Heart left ventricle (tissue), 16 donors: ENCODE results near the gene CCL26. TPM values are rescaled to one million over a fixed set of nuclear protein-coding genes. Genes with fewer than 3 reads are reported as not detected.
"Not testable (repeated sequence)": the region's sequence is repeated elsewhere in the genome, so short reads cannot be mapped to it uniquely, and the experiment has no call there.

Experiments used
- ATAC-seq, 4 donors: fragments of 200-7000 bp; cut with Tn5 transposase; one replicate each; pipeline ENCODE4 v1.9.1; 2020 to 2022; ENCODE audit warnings: moderate library complexity in 4 of 4, mild to moderate bottlenecking in 3 of 4, moderate number of reproducible peaks in 1 of 4
- DNase-seq, 5 donors: peaks; one replicate each; pipeline ENCODE4 v3.0.0-alpha.2; 2020
- H3K27ac ChIP-seq, 12 donors: fragments of 200-600 bp; sonication (generic) in 4 of 12; one replicate each; pipeline versions ENCODE4 v1.5.0 to v1.8.0; 2016 to 2022; ENCODE audit warnings: mild to moderate bottlenecking in 2 of 12
- H3K27me3 ChIP-seq, 9 donors: fragments of 200-600 bp; sonication (generic) in 2 of 9; one replicate each; pipeline versions ENCODE4 v1.5.1 to v1.8.0; 2016 to 2022; ENCODE audit warnings: mild to moderate bottlenecking in 3 of 9
- H3K36me3 ChIP-seq, 9 donors: fragments of 200-600 bp; sonication (generic) in 2 of 9; one replicate each; pipeline versions ENCODE4 v1.5.0 to v1.8.0; 2018 to 2022; ENCODE audit warnings: mild to moderate bottlenecking in 2 of 9
- H3K4me1 ChIP-seq, 12 donors: fragments of 200-600 bp; sonication (generic) in 4 of 12; one replicate each; pipeline versions ENCODE4 v1.5.0 to v1.8.0; 2016 to 2022; ENCODE audit warnings: mild to moderate bottlenecking in 3 of 12
- H3K4me3 ChIP-seq, 12 donors: fragments of 200-600 bp; sonication (generic) in 4 of 12; one replicate each; pipeline versions ENCODE4 v1.5.0 to v1.8.0; 2017 to 2022; ENCODE audit warnings: mild to moderate bottlenecking in 9 of 12, moderate library complexity in 4 of 12
- H3K9me3 ChIP-seq, 12 donors: fragments of 200-600 bp; sonication (generic) in 4 of 12; one replicate each; pipeline versions ENCODE4 v1.5.0 to v1.8.0; 2016 to 2022; ENCODE audit warnings: mild to moderate bottlenecking in 1 of 12
- POLR2A ChIP-seq, 2 donors: fragments of 450-650 bp; IDR thresholded peaks; one replicate each; pipeline ENCODE4 v1.6.1; 2017; ENCODE audit warnings: antibody characterized with exemption in 2 of 2, mild to moderate bottlenecking in 2 of 2, moderate library complexity in 2 of 2
- WGBS, 4 donors: extraction: QIAGEN DNeasy Blood & Tissue Kit in 2 of 4; methylation state at CpG; one replicate each; pipeline versions ENCODE4 v1.1.5 to v1.1.7; 2013 to 2018; 5-methylcytosine and 5-hydroxymethylcytosine counted together
- intact Hi-C, 10 donors: fragments of 100-400 bp; cut with DNase I; formaldehyde crosslinking; loops; one replicate each; pipeline versions ENCODE4 v1.11.1 to v1.14.2; 2022
- polyA plus RNA-seq, 2 donors: library from polyadenylated mRNA; stranded (reverse); fragments of 200-250 nt; gene quantifications; one replicate each; pipeline ENCODE4 v1.2.3, GENCODE V29; 2013
- total RNA-seq, 9 donors: library from RNA; depleted of rRNA in 2 of 9; stranded (reverse); fragments of >200 nt in 2 of 9; fragmentation: NEBNext Ultra II Directional in 3 of 9; extraction: Animal tissue kit (Norgen Biotek cat#: 25700) in 3 of 9; gene quantifications; one replicate each; pipeline versions ENCODE4 v1.1.0 to v1.2.4, GENCODE V29; 2016 to 2023
- TF ChIP-seq, protein P1 (sequence below), 12 donors: fragments of 200-600 bp; sonication (generic) in 4 of 12; IDR thresholded peaks; one replicate each; pipeline versions ENCODE4 v1.5.0 to v1.8.0; 2018 to 2022; ENCODE audit warnings: antibody characterized with exemption in 12 of 12, mild to moderate bottlenecking in 5 of 12
- donor health status: ischemic (EF 13 %, LVEDD 7.1; RV severe dilation, severe dysfunction).
- donor health status: healthy with polysubstance abuse.
- donor health status: DM: no; HTN: yes; CAD: no.
- donor health status: DM: no; HTN: no; CAD: no.
- donor health status: ischemic (EF 25% LVEDD 6.9; RV normal size, moderate dysfunction).
- donor health status: ischemic (EF 25% LVEDD 5.7; RV mildly dilated, moderate dysfunction).
- donor health status: healthy.
- donor health status: DM: yes; HTN: yes; CAD: no.
- donor health status: ischemic (EF 35%, LVEDD 5.7; RV mildly dilated, moderate dysfunction).
- donor health status: nonischemic (EF 11% LVEDD 7.7; RV severe dilation, severe dysfunction).
- donor health status: DM: yes; HTN: yes; CAD: no.
- donor health status: PGD.
- donor health status: ischemic (EF 29% LVEDD 5.4; RV normal size, mild dysfunction).
- donor health status: nonischemic (EF 23%, LVEDD 6.1; RV moderate dilation, normal function).

Gene CCL26
- total and polyA plus RNA-seq, 11 donors = 0.53 to 0.94 (median 0.76) TPM; not detected in 7

DNA sequence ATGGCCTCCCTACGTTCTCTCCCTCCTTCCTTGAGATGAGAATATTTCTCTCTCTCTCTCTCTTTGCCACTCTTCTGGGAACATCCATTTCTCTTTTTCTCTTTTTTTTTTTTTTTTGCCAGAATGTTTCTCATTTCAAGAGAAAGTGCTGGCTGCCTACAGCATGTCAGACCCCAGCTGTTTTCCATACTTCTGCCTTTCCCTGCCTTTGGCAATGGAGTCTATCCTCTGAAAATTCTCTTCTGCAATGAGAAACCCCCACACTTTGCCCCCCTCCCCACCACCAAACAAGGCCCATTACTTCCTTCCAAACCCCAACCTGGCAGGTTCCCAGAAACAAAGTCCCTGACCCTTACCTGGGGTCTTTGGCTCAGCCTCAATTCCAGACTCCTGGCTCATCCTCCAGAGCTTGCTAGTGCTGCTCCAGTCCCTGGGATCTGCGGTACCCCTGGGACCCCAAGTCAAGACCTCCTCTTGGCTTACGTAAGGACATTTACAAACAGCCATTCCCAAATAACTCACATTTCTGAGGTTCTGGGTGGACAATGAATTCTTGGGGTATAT, 17.4 kb upstream of the CCL26 start:
- intact Hi-C loops = loop anchor here in 1 of 10 donors (10.0 kb wide), 1 partner anchor 235 kb away; no protein-coding TSS in a partner anchor
- 54 to 89% (median 73%) methylated on average over 3 of the region's 3 CpGs for WGBS, 4 donors
- TF ChIP-seq, protein P1, sequence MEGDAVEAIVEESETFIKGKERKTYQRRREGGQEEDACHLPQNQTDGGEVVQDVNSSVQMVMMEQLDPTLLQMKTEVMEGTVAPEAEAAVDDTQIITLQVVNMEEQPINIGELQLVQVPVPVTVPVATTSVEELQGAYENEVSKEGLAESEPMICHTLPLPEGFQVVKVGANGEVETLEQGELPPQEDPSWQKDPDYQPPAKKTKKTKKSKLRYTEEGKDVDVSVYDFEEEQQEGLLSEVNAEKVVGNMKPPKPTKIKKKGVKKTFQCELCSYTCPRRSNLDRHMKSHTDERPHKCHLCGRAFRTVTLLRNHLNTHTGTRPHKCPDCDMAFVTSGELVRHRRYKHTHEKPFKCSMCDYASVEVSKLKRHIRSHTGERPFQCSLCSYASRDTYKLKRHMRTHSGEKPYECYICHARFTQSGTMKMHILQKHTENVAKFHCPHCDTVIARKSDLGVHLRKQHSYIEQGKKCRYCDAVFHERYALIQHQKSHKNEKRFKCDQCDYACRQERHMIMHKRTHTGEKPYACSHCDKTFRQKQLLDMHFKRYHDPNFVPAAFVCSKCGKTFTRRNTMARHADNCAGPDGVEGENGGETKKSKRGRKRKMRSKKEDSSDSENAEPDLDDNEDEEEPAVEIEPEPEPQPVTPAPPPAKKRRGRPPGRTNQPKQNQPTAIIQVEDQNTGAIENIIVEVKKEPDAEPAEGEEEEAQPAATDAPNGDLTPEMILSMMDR (IDR thresholded peaks at IDR 0.05) = no peak
- TF ChIP-seq POLR2A (IDR thresholded peaks at IDR 0.05) = no peak
- no peaks in the 10 kb centered on the region for H3K27me3 ChIP-seq
- H3K36me3 ChIP-seq = no peaks in the 10 kb centered on the region
- DNase-seq = no peak
- ATAC-seq = no peak
- peak overlapping the region in 1 of 12 donors; percentile 19 for H3K27ac ChIP-seq
- peaks cover 0 to 14% (median 4%) of the 10 kb centered on the region in 12 donors for H3K4me1 ChIP-seq
- no peak overlapping the region for H3K4me3 ChIP-seq
- no peaks in the 10 kb centered on the region for H3K9me3 ChIP-seq

DNA sequence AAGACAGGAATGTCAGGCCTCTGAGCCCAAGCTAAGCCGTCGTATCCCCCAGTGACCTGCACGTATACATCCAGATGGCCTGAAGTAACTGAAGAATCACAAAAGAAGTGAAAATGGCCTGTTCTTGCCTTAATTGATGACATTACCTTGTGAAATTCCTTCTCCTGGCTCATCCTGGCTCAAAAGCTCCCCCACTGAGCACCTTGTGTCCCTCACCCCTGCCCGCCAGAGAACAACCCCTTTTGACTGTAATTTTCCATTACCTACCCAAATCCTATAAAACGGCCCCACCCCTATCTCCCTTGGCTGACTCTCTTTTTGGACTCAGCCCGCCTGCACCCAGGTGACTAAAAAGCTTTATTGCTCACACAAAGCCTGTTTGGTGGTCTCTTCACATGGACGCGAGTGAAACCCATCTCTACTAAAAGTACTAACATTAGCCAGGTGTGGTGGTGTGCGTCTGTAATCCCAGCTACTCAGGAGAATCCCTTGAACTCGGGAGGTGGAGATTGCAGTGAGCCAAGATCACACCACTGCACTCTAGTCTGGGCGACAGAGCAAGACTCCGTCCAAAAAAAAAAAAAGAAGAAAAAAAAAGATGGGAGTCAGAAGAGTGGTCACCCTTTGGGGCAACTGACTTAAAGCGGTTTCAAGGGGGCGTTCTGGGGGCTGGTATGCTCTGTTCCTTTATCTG, 16.3 kb upstream of the CCL26 start:
- not testable (repeated sequence) for H3K27ac ChIP-seq, H3K4me3 ChIP-seq, H3K27me3 ChIP-seq, ATAC-seq, DNase-seq, H3K9me3 ChIP-seq, H3K36me3 ChIP-seq
- intact Hi-C loops = loop anchor here in 1 of 10 donors (10.0 kb wide), 1 partner anchor 236 kb away; no protein-coding TSS in a partner anchor
- H3K4me1 ChIP-seq = peaks cover 0 to 14% (median 4%) of the 10 kb centered on the region in 12 donors
- 71 to 82% (median 78%) methylated on average over 14 of the region's 14 CpGs for WGBS, 4 donors

DNA sequence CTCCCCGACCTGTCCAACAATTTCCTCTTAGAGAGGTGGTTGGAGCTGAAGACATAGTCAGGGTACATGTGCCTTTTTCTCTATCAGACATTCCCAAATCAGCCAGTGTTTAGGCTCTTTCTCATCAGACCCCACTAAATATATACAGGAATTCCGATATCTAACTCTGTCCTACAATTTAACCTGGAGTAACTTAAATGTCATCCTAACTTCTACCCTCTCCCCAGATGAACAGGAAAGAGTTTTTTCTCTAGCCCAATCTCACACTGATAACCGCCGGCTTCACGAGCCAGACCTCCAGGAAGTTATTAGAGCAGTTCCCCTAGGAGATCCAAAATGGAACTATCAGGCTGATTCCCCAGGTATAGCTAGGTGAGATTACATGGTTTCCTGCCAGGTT, 11.0 kb upstream of the CCL26 start:
- H3K4me3 ChIP-seq, H3K9me3 ChIP-seq, DNase-seq, H3K27ac ChIP-seq, ATAC-seq, H3K36me3 ChIP-seq, H3K4me1 ChIP-seq, H3K27me3 ChIP-seq: not testable (repeated sequence)
- 65 to 78% (median 71%) methylated on average over 5 of the region's 5 CpGs for WGBS, 4 donors
- intact Hi-C loops = loop anchor here in 1 of 10 donors (10.0 kb wide), 1 partner anchor 242 kb away; no protein-coding TSS in a partner anchor

DNA sequence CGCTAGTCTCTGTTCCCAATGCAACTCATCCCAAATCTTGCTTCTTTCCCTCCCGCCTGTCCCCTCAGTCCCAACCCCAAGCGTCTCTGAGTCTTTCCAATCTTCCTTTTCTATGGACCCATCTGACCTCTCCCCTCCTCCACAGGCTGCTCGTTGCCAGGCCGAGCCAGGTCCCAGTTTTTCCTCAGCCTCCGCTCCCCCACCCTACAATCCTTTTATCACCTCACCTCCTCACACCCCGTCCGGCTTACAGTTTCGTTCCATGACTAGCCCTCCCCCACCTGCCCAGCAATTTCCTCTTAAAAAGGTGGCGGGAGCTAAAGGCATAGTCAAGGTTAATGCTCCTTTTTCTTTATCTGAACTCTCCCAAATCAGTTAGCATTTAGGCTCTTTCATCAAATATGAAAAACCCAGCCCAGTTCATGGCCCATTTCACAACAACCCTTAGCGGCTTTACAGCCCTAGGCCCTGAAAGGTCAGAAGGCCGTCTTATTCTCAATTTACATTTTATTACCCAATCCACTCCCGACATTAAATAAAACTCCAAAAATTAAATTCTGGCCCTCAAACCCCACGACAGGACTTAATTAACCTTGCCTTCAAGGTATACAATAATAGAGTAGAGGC, 8.7 kb upstream of the CCL26 start:
- not testable (repeated sequence) for H3K27ac ChIP-seq, H3K9me3 ChIP-seq, DNase-seq, H3K27me3 ChIP-seq, H3K4me1 ChIP-seq, H3K4me3 ChIP-seq, ATAC-seq, H3K36me3 ChIP-seq
- intact Hi-C loops = loop anchor here in 1 of 10 donors (10.0 kb wide), 1 partner anchor 244 kb away; no protein-coding TSS in a partner anchor
- WGBS, 4 donors = 75 to 81% (median 77%) methylated on average over 14 of the region's 14 CpGs

DNA sequence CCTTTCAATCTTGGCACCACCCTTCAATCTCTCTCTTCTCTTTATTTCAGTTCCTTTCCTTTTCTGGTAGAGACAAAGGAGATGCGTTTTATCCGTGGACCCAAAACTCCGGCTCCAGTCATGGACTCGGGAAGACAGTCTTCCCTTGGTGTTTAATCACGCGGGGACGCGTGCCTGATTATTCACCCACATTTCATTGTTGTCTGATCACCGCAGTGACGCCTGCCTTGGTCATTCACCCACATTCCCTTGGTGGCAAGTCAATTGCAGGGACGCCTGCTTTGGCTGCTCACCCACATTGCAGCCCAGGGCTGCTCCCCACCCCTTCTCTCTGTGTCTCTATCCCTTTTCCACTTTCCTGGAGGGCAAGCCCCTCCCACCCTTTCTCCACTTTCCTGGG, 7.5 kb upstream of the CCL26 start:
- H3K4me1 ChIP-seq, H3K27me3 ChIP-seq, intact Hi-C loops, H3K36me3 ChIP-seq, DNase-seq, H3K4me3 ChIP-seq, H3K9me3 ChIP-seq, ATAC-seq, H3K27ac ChIP-seq: not testable (repeated sequence)
- WGBS, 4 donors = 82 to 84% (median 83%) methylated on average over 11 of the region's 11 CpGs

DNA sequence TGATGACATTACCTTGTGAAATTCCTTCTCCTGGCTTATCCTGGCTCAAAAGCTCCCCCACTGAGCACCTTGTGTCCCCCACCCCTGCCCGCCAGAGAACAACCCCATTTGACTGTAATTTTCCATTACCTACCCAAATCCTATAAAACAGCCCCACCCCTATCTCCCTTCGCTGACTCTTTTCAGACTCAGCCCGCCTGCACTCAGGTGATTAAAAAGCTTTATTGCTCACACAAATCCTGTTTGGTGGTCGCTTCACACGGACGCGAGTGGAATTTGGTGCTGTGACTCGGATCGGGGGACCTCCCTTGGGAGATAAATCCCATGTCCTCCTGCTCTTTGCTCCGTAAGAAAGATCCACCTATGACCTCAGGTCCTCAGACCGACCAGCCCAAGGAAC, 7.0 kb upstream of the CCL26 start:
- ATAC-seq, H3K4me1 ChIP-seq, H3K36me3 ChIP-seq, intact Hi-C loops, H3K9me3 ChIP-seq, H3K27me3 ChIP-seq, DNase-seq, H3K4me3 ChIP-seq, H3K27ac ChIP-seq: not testable (repeated sequence)
- WGBS, 4 donors = 73 to 81% (median 75%) methylated on average over 11 of the region's 11 CpGs
